CD4-positive, alpha-beta T cell treated with Interleukin-6 for 4 hours (primary cell): Measurements from ENCODE around the gene IL34.
"Not testable (repeated sequence)": the region's sequence is repeated elsewhere in the genome, so short reads cannot be mapped to it uniquely, and the experiment has no call there.

Experiments
- DNase-seq: peaks from one replicate; pipeline ENCODE4 v3.0.0-alpha.2; 2020; ENCODE audit warnings: mixed read lengths

Gene IL34

DNA sequence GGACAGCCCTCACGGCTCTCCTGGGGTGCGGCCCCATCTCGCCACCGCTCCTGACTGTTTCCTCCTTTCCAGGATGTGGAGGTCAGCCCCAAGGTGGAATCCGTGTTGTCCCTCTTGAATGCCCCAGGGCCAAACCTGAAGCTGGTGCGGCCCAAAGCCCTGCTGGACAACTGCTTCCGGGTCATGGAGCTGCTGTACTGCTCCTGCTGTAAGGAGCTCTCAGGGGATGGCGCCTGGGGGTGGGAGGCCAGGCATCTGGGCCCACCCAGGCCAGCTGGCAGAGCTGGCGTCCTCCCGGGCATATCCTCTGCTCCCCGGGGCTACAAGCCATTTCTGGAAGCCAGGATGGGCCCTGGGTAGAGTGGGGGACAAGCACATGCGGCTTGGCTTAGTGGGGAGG, 13.2 kb downstream of the IL34 start:
- DNase-seq = no peak

DNA sequence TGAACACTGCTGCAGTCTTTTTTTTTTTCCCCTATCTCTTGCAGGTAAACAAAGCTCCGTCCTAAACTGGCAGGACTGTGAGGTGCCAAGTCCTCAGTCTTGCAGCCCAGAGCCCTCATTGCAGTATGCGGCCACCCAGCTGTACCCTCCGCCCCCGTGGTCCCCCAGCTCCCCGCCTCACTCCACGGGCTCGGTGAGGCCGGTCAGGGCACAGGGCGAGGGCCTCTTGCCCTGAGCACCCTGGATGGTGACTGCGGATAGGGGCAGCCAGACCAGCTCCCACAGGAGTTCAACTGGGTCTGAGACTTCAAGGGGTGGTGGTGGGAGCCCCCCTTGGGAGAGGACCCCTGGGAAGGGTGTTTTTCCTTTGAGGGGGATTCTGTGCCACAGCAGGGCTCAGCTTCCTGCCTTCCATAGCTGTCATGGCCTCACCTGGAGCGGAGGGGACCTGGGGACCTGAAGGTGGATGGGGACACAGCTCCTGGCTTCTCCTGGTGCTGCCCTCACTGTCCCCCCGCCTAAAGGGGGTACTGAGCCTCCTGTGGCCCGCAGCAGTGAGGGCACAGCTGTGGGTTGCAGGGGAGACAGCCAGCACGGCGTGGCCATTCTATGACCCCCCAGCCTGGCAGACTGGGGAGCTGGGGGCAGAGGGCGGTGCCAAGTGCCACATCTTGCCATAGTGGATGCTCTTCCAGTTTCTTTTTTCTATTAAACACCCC, 13.8 kb downstream of the IL34 start:
- DNase-seq = no peak

DNA sequence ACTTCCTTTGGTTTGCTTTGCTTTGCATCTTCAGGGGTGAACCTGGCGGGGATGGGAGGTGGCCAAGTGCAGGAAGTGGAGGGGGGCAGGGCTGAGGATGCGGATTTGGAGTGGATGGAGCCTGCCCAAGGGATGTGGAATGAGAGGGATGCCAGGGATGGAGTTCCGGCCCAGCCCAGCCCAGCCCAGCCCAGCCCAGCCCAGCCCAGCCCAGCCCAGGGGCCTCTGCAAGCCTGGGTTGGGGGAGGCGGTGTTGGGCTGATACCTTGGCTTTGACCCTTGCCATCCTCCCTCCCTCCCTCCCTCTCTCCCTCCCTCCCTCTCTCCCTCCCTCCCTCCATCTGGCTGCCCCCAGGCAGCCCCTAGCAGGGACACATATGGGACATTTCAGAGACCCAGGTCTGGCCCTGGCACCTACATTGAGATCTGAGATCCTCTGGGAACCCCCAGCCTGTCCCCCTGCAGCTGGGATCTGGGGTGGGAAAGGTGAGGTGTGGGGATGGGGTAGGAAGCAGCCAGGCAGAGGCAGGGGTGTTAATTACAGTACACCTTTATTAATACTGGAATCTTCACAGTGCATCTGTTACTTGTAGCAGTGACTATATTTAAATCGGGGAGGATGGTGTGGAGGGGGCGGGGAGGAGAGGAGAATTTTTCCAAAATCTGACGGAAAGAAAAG, 14.5 kb downstream of the IL34 start:
- no peak for DNase-seq

DNA sequence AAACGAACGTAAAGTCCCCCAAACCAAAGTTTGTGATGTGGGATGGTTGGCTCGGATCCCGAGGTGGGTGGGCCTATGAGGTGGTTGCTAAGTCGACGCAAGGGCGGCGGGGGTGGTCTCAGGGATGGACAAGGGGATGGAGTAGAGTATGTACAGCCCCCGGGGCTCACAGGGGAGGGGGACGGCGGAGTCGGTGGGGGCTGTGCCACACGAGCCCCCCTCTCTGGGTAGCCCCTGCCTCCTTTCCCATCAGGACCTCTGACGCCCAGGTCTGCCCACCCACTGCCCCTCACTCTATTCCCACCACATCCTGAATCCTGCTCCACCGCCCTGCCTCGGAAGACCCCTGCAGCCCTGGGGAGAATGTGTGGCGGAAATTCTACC, 15.2 kb downstream of the IL34 start:
- no peak for DNase-seq

DNA sequence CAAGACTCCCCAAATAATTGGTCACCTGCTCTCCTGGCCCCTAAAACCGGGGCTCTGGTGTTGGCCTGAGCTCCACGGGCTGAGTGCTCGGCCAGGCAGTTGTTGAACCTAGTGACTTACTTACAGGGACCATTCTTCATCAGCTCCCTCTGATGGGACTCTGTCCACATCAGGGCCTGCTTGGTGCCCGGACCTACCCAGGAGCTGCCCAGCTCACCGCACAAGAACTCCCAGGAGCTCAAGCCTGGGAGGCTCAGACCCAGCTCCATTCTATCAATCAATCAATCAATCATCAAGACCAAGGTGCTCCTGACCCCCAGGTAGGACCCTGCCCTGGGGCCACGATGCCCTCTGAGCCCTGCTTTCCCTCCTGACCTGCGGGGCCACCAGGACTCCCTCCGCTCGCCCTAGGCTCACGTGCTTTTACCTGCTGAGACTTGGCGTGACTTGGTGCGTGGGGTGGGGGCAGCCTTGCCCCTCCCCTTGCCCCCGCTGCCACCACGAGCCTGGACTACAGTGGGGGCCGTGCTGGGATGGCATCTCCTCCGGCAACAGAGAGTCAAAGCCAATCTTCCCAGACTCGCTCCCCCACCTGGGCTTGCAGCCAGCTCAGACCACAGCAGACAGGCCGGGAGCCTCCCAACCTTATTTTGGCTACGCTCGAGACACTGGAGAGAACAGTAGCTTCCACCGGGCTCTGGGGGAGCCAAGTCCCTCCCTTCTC, 15.7 kb downstream of the IL34 start:
- DNase-seq = no peak

DNA sequence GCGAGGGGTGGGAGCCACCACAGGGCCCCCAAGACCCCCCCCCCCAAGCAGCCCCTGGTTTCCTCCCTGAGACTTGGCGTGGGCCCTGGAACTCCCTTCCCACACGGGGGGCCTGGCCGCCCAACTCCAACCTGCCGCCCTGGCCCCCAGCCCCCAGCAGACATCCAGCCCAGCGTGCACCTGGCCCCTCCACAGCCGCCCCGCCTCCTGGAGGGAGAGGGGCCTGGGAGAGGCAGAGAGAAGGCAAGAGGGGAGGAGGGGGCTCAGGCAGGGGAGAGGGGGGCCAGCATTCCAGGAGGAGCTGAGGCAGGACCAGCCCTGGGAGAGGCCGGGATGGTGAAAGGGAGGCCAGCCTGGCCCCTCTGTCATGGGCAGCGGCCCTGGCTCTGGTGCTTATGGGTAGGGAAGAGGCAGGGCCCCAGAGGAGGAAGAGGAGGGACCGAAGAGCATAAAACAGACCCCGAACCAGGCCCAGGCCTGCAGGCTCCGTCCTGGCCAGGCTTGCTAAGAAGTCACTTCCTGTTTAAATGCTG, 16.7 kb downstream of the IL34 start:
- no peak for DNase-seq

DNA sequence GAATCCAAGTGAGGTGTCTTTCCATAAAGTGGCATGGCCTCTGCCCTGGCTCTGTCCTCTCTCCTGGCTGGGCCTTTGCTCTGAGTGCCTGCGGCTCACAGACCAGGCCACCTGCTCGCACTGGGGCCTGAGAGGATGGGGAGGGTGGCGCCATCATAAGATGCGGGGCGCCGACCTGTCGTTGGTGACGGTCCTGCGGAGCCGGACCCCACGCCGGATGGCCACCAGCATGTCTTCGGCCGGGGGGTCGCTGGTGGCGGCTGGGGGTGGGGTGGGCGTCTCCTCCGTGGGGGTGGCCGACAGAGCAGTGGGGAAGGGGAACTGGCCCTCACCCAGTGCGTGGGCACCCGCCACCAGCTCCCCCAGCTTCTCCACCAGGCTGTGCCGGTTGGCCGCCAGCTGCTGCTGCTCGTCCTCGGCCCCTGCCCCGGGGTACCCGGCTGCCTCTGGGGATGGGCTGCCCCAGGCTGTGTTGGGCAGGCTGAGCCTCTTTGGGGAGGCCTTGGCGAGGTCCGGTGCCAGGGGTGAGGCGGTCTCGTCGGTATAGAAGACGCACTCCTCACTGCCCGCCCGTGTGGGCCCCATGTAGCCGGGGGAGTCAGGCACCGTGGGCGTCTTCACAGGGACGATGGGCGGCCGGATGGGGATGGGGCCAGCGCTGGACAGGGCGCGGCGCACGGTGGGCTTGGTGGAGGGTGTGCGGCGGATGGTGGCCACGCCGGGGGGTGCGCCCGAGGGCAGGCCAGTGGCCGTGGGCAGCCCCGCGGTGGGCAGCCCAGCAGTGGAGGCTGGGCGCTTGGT, 17.4 kb downstream of the IL34 start:
- no peak for DNase-seq

DNA sequence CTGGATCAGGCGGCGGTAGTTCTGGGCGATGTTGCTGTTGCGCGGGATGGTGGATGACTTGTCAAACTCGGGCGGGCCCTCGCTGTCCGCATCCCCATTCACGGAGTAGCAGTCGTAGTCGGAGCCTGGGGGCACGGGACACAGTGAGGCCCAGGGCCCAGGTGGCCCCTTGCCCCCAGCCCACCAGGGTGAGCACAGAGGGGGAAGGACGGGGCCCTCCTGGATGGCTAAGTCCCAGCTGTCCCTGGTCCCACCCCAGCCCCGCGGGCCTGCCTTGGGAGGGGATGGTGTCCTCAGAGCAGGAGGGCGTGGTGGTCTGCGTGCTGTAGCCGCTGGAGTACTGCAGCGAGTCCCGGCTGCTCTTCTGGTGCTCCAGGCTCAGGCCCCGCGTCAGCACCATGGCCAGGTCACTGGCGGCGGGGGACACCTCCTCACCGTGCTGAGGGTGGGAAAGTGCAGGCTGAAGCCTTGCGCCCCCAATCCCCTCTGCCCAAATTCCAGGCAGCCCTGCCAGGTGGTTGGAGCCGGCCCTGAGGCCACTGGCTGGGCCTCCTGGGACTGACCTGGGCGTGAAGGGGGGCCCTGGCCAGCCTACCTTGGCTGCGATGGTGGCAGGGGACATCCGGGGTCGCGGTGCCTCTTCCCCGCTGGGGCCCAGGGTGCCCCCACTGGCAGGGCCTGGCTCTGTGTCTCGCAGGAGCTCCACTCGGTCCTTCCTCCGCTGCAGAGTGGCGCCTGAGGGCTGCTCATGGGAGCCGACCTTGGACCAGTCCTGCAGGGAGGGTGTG, 18.2 kb downstream of the IL34 start:
- DNase-seq = no peak

DNA sequence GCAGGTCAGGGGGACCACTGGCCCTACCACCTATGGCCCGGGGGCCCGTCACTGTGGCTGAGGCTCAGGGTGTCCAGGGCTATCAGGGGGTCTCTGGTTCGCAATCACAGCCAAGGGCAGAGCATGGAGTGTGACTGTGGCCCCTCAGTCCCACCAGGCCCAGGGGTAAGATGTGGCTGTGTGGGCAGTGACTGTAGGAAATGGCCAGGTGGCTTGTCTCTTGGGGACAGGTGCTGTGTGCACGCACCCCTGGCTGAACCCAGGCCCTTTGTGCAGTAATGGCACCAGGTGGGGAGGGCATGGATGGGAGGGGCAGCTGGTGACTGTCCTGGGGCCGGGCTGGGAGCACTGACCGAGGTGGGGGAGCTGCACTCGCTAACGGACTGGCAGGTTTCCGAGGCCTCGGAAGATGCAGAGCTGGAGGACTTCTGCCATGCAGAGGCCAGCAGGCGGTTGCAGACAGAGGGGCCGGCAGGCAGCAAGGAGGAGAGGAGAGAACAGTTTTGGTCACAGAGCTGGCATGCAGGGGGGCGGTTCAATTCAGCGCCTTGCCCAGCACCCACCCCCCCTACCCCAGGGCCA, 18.8 kb downstream of the IL34 start:
- DNase-seq = no peak

DNA sequence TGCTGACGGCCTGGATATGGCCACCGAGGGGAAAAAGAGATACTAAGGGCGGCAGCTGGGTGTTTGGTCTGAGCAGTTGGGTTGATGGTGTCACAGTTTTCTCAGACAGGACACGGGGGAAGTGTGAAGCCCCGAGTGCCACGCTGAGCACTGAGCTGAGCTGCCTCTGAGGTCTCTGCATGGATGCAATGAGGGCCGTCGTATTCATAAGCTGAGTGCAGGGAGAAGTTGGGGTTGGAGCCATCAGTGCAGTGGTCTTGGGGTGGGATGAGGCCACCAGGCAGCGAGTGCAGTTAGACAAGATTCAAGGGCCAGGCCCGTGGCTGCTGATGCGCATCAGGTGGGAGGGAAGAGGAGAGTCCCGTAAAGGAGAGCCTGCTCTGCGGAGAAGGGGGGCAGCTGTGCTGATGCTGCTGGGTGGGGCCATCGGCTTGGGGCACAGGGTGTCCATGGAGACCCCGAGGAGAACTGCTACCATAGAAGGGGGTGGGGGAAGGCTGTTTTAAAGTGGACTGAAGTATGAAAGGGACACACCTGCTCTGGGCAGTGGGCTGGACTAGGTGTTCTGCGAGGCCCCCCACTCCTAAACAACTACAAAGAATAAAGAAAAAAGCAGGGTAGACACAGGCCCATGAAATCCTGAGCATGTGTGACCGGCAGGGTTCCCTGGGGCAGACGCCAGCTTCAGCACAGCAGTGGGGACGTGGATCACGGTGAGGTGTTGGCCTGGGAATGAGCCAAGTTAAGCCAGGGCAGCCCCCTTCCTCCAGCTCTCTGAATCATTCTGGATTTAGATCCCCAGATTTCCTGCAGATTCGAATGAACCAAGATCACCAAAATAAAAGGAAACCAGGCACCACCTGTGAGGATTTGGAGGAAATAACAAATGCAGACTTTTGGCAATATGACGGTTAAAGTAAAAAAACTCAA, 19.7 kb downstream of the IL34 start:
- DNase-seq = no peak

DNA sequence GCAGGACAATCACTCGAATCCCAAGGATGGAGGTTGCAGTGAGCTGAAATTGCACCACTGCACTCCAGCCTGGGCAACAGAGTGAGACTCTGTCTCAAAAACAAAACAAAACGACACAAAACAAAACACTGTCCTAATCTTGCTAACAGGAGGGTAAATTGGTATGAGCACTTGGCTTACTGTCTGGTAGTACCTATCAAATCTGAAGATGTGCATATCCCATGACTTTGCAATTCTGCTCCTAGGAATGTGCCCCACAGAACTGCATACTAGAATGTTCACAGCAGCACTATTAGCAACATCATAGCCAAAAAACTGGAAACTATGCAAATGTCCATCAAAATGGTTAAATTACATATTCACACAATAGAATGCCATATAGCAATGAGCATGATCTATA, 23.8 kb downstream of the IL34 start:
- DNase-seq = no peak

DNA sequence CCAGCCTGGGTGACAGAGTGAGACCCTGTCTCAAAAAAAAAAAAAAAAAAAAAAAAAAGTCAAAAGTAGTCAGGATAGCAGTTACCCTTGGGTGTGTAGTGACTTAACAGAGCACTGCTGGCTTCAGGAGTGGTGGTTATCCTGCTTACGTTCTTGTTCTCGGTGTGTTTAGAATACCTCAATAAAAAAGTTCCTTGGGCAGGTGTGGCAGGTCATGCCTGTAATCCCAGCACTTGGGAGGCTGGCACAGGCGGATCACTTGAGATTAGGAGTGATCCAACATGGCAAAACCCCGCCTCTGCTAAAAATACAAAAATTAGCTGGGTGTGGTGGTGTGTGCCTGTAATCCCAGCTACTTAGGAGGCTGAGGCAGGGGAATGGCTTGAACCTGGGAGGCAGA, 24.6 kb downstream of the IL34 start:
- not testable (repeated sequence) for DNase-seq

DNA sequence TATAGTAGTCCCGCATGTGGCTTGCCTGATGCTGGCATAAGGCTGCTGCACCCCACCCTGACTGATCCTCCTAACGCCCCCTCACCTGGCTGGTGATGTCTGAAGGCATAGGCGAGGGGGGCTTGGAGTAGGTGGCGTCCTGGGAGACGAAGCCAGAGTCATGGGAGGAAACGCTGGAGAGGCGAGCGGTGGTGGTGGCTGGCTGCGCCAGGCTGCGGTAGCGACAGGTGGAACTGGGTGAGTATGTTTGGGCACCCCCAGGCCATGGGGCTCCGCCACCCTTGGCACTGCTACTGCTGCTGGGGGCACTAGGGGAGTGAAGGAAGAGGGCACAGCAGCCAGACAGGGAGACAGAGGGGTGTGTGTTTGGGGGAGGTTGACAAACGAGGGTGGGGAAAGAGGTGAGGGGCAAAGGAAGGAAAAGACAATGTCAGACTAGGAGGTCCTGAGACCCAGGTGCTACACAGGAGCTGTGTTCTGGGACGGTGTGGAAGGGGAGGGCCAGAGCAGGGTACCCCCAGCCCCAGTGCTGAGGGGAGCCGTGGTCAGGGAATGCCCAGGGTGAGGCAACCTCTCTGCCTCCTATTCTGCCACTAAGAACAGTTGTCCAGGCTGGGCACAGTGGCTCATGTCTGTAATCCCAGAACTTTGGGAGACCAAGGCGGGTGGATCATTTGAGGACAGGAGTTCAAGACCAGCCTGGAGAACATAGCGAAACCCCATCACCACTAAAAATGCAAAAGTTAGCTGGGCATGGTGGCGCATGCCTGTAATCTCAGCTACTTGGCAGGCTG, 28.1 kb downstream of the IL34 start:
- no peak for DNase-seq

DNA sequence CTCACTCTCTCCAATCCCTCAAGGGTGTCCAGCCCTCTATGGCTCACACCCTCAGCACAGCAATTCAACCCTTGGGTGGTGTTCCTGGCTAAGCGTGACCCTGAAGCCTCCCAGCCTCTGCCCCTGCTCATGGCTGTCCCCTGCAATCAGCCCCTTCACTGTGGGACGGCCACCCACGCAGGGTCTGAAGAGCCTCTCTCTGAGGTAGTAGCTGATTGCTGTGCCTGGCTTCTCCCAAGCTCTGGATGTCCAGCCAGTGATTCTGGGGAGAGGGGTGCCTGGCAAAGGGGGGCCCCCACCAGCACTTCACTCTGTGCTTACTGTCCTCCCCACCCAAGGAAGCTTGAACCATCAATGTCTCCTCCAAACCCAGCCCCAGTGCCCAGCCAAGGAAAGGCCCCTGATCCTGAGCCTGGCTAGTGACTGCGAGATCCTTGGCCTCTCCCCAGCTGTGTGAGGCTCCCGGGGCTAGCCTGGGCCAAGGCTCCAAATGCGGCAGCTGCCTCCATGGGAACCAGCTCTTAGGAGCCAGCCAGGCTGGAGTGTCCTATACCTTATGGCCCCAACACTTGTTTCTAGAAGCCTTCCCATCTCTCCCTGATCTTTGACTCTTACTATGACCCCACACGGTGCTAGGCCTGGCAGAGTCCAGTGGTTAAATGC, 29.6 kb downstream of the IL34 start:
- no peak for DNase-seq

DNA sequence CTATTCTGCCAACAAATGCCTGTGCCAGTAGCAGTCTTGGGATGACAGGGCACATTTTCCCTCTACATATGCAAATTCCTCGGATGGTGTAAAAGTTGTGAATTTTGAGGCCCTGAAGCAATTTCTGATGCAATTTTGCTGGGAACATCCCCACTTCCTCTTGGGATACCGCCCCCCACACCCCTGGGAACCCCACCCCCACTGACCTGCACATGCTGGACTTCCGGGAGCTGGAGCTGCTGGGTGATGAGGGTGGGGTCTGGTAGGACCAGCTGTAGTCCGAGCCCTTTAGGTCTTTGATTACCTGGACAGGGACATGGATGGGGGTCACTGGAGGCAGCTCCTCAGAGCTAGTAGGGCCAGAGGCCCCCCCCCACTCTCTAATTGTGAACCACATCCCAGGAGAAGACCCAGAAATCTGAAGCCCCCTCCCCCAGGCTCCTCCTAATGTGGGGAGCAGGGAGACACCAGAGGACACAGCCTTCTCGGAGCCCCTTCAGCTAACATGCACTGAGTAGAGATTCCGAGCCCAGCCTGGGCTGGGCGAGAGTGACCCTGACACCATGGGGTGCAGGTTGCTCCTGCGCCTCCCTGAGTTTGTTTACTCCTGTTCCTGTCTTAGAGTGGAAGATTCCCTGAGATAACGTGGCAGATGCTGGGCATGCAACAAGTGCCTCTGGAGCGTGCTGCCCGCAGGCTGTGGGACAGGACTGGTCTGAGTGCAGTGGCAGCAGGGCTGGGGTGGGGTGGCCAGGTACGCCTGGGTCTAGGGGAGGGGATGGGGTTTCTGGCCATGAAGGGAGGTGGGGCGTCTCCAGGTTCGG, 30.5 kb downstream of the IL34 start:
- DNase-seq = no peak

DNA sequence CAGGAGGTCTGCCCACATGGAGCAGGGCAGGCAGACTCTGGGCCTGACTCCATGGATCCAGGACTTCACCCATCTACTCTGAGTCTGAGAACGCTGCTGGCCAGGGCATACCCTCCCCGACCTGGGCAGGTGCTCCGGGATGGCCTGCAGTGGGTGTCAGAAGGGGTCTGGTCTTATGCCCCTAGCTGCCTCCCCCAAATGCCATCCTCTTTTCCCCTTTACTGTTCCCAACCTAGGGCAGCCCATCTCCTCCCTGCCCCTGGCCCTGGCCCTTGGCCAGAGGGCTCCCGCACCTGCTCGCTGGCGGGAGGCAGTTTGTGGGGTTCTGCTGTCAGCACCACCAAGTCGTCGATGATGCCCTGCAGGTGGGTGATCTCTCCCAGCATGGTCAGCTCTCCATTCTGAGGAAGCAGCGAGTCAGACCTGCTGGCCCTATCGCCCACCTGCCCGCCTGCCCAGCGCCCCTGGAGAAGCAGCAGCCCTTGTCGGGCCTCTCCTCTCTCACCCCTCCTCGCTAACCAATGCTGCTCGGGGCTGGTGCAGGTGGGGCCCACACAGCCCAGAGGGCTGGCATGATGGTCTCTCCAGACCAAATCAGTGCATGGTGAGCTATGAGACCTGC, 31.3 kb downstream of the IL34 start:
- no peak for DNase-seq

DNA sequence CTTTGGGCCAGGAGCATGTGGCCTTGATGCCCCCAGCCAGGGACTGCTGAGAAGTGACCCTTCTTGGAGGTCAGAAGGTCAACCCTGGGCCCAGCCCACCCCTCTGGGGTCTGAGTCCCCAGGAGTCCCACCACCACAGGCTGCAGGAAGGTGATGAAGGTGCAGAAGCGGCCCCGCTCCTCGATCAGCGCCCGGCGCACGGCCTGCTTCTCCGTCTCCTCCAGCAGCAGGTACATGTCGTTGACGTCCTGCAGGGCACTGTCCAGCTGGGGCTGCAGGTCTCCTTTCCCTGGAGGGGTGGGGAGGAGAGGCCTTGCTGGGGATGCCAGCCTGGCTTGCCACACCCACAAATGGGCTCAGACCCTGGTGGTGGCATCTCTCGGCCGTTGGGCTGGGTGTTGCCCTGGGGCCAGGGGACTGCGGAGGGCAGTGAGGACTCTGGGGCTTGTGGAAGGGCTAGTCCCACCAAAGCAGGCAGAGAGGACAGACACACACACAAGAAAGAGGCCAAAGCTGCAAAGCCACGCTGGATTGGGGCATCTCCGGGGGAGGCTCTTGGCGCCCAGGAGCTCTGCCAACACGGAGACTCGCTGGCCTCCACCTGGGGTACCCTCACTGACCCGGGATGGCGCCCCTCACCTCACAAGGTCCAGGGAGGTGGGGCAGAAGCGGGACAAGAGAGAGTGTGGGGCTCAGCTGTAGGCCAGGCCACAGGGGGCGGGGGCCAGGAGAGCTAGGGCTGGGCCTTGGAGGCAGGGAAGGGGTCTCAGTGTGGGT, 31.9 kb downstream of the IL34 start:
- DNase-seq = no peak
